ENCODE results near the gene CALHM3.

Gene CALHM3

GRCh38 chr10:103514244-103514643, 35.2 kb upstream of the CALHM3 start:
- DNase-seq (ENCODE audit: low read depth in 1 of 2, low spot score in 1 of 2), result no peak
- H3K4me3 ChIP-seq (replicated peaks; ENCODE audit: insufficient read depth, low read length), result no peak overlapping the region
- no peaks in the 10 kb centered on the region for H3K27me3 ChIP-seq (ENCODE audit: insufficient read depth, poor library complexity, severe bottlenecking)
- no peak overlapping the region for H3K27ac ChIP-seq (replicated peaks)
- no peak for TF ChIP-seq GABPA (IDR thresholded peaks at IDR 0.05; ENCODE audit: low read depth)
- no peak for TF ChIP-seq POLR2AphosphoS5 (IDR thresholded peaks at IDR 0.05; ENCODE audit: low read depth)
- no peak for TF ChIP-seq CTCF (IDR thresholded peaks at IDR 0.05; ENCODE audit: insufficient read depth, low read length)
- no peak for TF ChIP-seq REST (IDR thresholded peaks at IDR 0.05; ENCODE audit: insufficient replicate concordance, low read depth)
- TF ChIP-seq SPI1 (IDR thresholded peaks at IDR 0.05; ENCODE audit: borderline replicate concordance, low read depth), result no peak

GRCh38 chr10:103513380-103514060, 34.5 kb upstream of the CALHM3 start:
- no peak for DNase-seq (ENCODE audit: low read depth in 1 of 2, low spot score in 1 of 2)
- no peak overlapping the region for H3K4me3 ChIP-seq (replicated peaks; ENCODE audit: insufficient read depth, low read length)
- H3K27me3 ChIP-seq (ENCODE audit: insufficient read depth, poor library complexity, severe bottlenecking), result no peaks in the 10 kb centered on the region
- H3K27ac ChIP-seq (replicated peaks), result no peak overlapping the region
- TF ChIP-seq GABPA (IDR thresholded peaks at IDR 0.05; ENCODE audit: low read depth) (no peak), SPI1 (IDR thresholded peaks at IDR 0.05; ENCODE audit: borderline replicate concordance, low read depth) (no peak), REST (IDR thresholded peaks at IDR 0.05; ENCODE audit: insufficient replicate concordance, low read depth) (no peak), POLR2AphosphoS5 (IDR thresholded peaks at IDR 0.05; ENCODE audit: low read depth) (no peak), CTCF (IDR thresholded peaks at IDR 0.05; ENCODE audit: insufficient read depth, low read length) (no peak)

- no peak overlapping the region for H3K4me3 ChIP-seq (replicated peaks; ENCODE audit: insufficient read depth, low read length)
These were observed 33.7 kb upstream of the CALHM3 start for GRCh38 chr10:103512591-103513379.

More at GRCh38 chr10:103512591-103513379, 33.7 kb upstream of the CALHM3 start:
- Histone ChIP-seq H3K27me3 (ENCODE audit: insufficient read depth, poor library complexity, severe bottlenecking) (no peaks in the 10 kb centered on the region), H3K27ac (replicated peaks) (no peak overlapping the region)
- no peak for DNase-seq (ENCODE audit: low read depth in 1 of 2, low spot score in 1 of 2)
- TF ChIP-seq CTCF (IDR thresholded peaks at IDR 0.05; ENCODE audit: insufficient read depth, low read length) (no peak), SPI1 (IDR thresholded peaks at IDR 0.05; ENCODE audit: borderline replicate concordance, low read depth) (no peak), POLR2AphosphoS5 (IDR thresholded peaks at IDR 0.05; ENCODE audit: low read depth) (no peak), REST (IDR thresholded peaks at IDR 0.05; ENCODE audit: insufficient replicate concordance, low read depth) (no peak), GABPA (IDR thresholded peaks at IDR 0.05; ENCODE audit: low read depth) (no peak)

Measured in HL-60 (cell line).